Measurements from ENCODE around the gene STX4.

STX4 gene

DNA sequence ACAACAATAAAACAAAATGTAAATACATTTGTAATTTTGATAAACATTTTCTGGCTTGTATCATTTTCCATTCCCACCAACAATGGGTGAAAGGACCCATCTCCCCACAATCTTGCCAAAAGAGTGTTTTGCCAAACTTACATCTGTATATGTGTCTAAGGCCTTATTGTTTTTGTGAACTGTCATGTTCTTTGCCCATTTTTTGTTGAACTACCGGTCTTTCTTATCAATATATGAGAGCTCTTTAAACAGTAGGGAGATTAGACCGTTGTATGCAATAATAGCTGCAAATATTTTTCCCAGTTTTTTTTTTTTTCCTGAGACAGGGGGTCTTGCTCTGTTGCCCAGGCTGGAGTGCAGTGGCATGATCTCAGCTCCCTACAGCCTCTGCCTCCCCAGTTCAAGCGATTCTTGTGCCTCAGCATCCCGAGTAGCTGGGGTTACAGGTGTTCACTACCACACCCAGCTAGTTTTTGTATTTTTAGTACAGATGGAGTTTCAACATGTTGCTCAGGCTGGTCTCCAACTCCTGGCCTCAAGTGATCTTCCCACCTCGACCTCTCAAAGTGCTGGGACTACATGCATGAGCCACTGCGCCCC is 9.6 kb upstream of the STX4 start:
- Histone ChIP-seq H3K4me1 (ENCODE audit: control insufficient read depth, insufficient read depth, low read length, poor library complexity, severe bottlenecking) (no peaks in the 10 kb centered on the region), H3K9me3 (ENCODE audit: control insufficient read depth, low read length) (no peaks in the 10 kb centered on the region), H3K27ac (ENCODE audit: low read depth, low read length, severe bottlenecking) (no peak overlapping the region), H3K4me3 (ENCODE audit: extremely low read depth, insufficient read depth, low read length, poor library complexity, severe bottlenecking) (no peak overlapping the region), H3K36me3 (ENCODE audit: control insufficient read depth, insufficient read depth, low read length) (no peaks in the 10 kb centered on the region)
- 80 to 95% methylated on average over 2 to 5 of the region's 6 CpGs for WGBS, 2 experiments (ENCODE audit: insufficient coverage in 2 of 2)

DNA sequence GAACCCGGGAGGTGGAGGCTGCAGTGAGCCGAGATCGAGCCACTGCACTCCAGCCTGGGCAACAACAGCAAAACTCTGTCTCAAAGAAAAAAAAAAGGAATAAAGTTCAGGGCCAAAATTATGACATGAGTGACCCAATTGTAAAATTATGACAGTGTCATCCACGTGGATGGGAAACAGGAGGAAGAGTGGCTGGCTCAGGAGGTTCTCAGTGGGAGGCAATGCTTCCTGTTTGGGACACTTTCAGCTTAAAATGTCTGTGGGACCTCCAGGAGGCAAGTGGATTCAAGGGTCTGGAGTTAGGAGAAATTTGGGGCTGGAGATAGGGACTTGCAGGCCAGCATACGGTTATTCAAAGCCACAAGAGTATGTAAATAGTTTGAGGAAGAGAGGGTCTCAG is 8.0 kb upstream of the STX4 start:
- 87 to 91% methylated on average over 5 of the region's 5 CpGs for WGBS, 2 experiments (ENCODE audit: insufficient coverage in 2 of 2)

DNA sequence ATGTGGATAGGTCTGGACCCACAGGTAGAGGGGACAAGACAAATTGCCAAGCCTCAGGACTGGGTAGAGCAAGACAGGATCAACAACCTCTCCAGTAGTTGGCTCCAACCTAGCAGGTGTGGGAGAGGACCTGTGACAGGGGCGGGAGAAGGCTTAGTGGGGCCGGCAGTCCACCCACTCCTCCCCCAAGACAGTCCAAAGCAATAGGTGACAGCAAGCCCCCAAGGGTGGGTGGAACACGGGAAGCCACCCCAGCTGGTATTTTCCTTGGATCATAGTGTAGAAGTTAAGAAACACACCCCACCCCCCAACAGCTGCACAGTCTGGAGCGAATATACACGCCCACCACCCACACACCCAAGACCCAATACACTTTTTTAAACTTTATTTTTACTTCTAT is 4.1 kb upstream of the STX4 start:
- no peaks in the 10 kb centered on the region for H3K9me3 ChIP-seq (ENCODE audit: control insufficient read depth, low read length)
- H3K36me3 ChIP-seq (ENCODE audit: control insufficient read depth, insufficient read depth, low read length), result no peaks in the 10 kb centered on the region
- H3K4me1 ChIP-seq (ENCODE audit: control insufficient read depth, insufficient read depth, low read length, poor library complexity, severe bottlenecking), result peaks cover 10% of the 10 kb centered on the region
- no peak overlapping the region for H3K4me3 ChIP-seq (ENCODE audit: extremely low read depth, insufficient read depth, low read length, poor library complexity, severe bottlenecking)
- WGBS, 2 experiments (ENCODE audit: insufficient coverage in 2 of 2), result no CpG with 5 or more reads among the region's 5 CpGs
- H3K27ac ChIP-seq (ENCODE audit: low read depth, low read length, severe bottlenecking), result no peak overlapping the region

More for the DNA sequence above, 8.0 kb upstream of the STX4 start:
- no peak overlapping the region for H3K4me3 ChIP-seq (ENCODE audit: extremely low read depth, insufficient read depth, low read length, poor library complexity, severe bottlenecking)
- no peaks in the 10 kb centered on the region for H3K4me1 ChIP-seq (ENCODE audit: control insufficient read depth, insufficient read depth, low read length, poor library complexity, severe bottlenecking)
- no peaks in the 10 kb centered on the region for H3K36me3 ChIP-seq (ENCODE audit: control insufficient read depth, insufficient read depth, low read length)
- no peaks in the 10 kb centered on the region for H3K9me3 ChIP-seq (ENCODE audit: control insufficient read depth, low read length)
- H3K27ac ChIP-seq (ENCODE audit: low read depth, low read length, severe bottlenecking), result no peak overlapping the region

DNA sequence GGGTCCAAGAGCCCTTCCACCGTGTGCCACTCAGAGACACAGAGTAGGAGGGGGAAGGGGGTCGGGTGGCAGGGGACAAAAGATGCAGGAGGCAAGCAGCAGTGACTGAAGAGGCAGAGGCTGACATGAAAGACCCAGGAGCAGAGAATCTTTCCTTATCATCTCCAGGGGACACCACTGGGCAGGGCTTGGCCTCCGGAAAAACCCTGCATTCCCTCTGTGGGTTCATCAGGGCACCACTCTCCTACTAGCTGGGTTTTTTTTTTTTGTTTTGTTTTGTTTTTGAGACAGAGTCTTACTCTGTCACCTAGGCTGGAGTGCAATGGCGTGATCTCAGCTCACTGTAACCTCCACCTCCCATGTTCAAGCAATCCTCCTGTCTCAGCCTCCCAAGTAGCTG is 2.1 kb upstream of the STX4 start:
- peaks cover 10% of the 10 kb centered on the region for H3K4me1 ChIP-seq (ENCODE audit: control insufficient read depth, insufficient read depth, low read length, poor library complexity, severe bottlenecking)
- peaks cover 17% of the 10 kb centered on the region for H3K36me3 ChIP-seq (ENCODE audit: control insufficient read depth, insufficient read depth, low read length)
- no peak overlapping the region for H3K27ac ChIP-seq (ENCODE audit: low read depth, low read length, severe bottlenecking)
- H3K9me3 ChIP-seq (ENCODE audit: control insufficient read depth, low read length), result no peaks in the 10 kb centered on the region
- WGBS, 2 experiments (ENCODE audit: insufficient coverage in 2 of 2), result 50 to 72% methylated on average over 1 to 2 of the region's 4 CpGs
- no peak overlapping the region for H3K4me3 ChIP-seq (ENCODE audit: extremely low read depth, insufficient read depth, low read length, poor library complexity, severe bottlenecking)

DNA sequence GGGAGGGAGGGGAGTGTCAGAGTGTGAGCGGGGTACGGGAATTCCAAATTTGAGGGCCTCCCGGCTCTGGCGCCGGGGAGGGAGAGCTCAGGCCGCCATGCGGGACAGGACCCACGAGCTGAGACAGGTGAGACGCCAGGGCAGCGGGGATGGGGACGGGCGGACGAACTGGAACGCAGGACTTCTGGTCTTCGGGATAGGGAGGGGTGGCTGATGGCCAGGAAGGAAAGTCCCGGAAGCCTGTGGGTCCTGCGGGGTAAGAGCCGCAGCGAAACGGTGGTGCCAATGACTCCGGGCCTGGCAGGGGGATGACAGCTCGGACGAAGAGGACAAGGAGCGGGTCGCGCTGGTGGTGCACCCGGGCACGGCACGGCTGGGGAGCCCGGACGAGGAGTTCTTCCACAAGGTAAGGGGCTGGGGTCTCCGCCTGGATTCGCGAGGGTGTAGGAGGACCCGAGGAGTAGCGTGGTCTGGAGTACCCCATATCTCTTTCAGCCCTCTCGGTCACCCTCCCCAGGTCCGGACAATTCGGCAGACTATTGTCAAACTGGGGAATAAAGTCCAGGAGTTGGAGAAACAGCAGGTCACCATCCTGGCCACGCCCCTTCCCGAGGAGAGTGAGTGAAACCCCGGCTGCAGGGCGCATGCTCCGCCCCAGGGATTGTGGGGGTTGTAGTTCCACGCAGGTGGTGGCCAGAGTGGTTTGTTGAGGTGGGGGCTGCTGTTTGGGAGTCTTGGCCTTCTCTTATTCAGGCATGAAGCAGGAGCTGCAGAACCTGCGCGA is 543 bp downstream of the STX4 start:
- Histone ChIP-seq H3K36me3 (ENCODE audit: control insufficient read depth, insufficient read depth, low read length) (peaks cover 26% of the 10 kb centered on the region), H3K4me3 (ENCODE audit: extremely low read depth, insufficient read depth, low read length, poor library complexity, severe bottlenecking) (peak overlapping the region; percentile 99), H3K9me3 (ENCODE audit: control insufficient read depth, low read length) (no peaks in the 10 kb centered on the region), H3K27ac (ENCODE audit: low read depth, low read length, severe bottlenecking) (no peak overlapping the region), H3K4me1 (ENCODE audit: control insufficient read depth, insufficient read depth, low read length, poor library complexity, severe bottlenecking) (peaks cover 10% of the 10 kb centered on the region)
- WGBS, 2 experiments (ENCODE audit: insufficient coverage in 2 of 2), result 1% methylated on average over 37 to 40 of the region's 47 CpGs

DNA sequence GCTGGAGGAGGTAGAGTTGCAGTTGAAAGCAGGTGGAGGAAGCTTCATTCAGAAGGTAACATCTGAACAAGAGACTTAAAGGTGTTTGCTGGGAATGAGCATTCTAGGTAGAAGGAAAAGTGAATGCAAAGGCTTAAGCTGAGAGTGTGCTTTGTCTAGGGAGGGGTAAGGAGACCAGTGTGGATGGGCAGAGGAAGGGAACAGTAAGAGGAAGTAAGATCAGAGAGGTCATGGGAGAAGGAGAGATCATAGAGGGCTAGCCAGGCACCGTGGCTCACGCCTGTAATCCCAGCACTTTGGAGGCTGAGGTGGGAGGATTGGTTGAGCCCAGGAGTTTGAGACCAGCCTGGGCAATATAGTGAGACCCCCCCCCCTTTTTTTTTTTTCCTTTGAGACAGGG is 3.3 kb downstream of the STX4 start:
- no peak overlapping the region for H3K27ac ChIP-seq (ENCODE audit: low read depth, low read length, severe bottlenecking)
- peaks cover 10% of the 10 kb centered on the region for H3K4me1 ChIP-seq (ENCODE audit: control insufficient read depth, insufficient read depth, low read length, poor library complexity, severe bottlenecking)
- WGBS, 2 experiments (ENCODE audit: insufficient coverage in 2 of 2), result 70 to 82% methylated on average over 2 of the region's 2 CpGs
- no peaks in the 10 kb centered on the region for H3K9me3 ChIP-seq (ENCODE audit: control insufficient read depth, low read length)
- H3K36me3 ChIP-seq (ENCODE audit: control insufficient read depth, insufficient read depth, low read length), result peaks cover 49% of the 10 kb centered on the region
- no peak overlapping the region for H3K4me3 ChIP-seq (ENCODE audit: extremely low read depth, insufficient read depth, low read length, poor library complexity, severe bottlenecking)

DNA sequence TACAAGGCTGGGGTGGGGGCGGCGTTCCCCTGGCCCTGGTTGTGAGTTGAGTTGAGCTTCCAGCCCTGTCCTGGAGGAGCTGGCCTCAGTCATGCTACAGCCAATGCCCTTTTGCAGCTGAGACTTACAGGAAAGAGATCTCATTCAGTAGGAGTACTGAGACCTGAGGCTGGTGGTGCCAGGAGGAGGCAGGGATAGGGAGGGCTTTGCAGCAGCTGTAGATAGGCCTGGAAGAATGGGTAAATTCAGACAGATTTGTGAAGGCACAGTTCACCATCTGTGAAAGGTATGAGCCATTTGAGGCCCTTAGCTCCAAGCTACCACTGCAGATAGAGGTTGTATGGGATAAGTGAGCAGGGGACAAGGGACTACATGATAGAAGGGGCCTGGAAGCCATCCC is 5.6 kb downstream of the STX4 start:
- Histone ChIP-seq H3K27ac (ENCODE audit: low read depth, low read length, severe bottlenecking) (no peak overlapping the region), H3K36me3 (ENCODE audit: control insufficient read depth, insufficient read depth, low read length) (peaks cover 51% of the 10 kb centered on the region), H3K4me1 (ENCODE audit: control insufficient read depth, insufficient read depth, low read length, poor library complexity, severe bottlenecking) (no peaks in the 10 kb centered on the region), H3K9me3 (ENCODE audit: control insufficient read depth, low read length) (no peaks in the 10 kb centered on the region), H3K4me3 (ENCODE audit: extremely low read depth, insufficient read depth, low read length, poor library complexity, severe bottlenecking) (no peak overlapping the region)
- 90 to 100% methylated on average over 2 of the region's 2 CpGs for WGBS, 2 experiments (ENCODE audit: insufficient coverage in 2 of 2)

DNA sequence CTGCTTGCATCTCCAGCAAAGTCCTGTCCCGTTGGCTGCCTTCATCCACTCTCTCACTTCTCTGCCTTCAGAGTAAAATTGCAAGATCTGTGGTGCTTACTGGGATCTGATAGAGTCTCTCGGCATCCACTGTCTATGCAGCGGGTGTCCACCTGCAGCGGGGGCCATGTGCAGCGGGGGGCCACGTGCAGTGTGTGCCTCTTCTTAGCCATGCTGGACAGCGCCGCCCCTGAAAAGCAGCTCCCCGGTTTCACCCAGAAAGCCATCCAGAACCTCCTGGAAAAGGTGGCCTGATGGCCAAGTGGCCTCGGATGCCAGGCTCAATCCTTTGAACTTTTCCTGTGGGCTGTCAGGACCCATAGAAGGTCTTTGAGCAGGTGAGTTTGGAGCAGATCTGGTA is 9.5 kb downstream of the STX4 start:
- Histone ChIP-seq H3K36me3 (ENCODE audit: control insufficient read depth, insufficient read depth, low read length) (peaks cover 29% of the 10 kb centered on the region), H3K9me3 (ENCODE audit: control insufficient read depth, low read length) (no peaks in the 10 kb centered on the region), H3K27ac (ENCODE audit: low read depth, low read length, severe bottlenecking) (no peak overlapping the region), H3K4me1 (ENCODE audit: control insufficient read depth, insufficient read depth, low read length, poor library complexity, severe bottlenecking) (no peaks in the 10 kb centered on the region), H3K4me3 (ENCODE audit: extremely low read depth, insufficient read depth, low read length, poor library complexity, severe bottlenecking) (no peak overlapping the region)
- 91 to 93% methylated on average over 9 of the region's 10 CpGs for WGBS, 2 experiments (ENCODE audit: insufficient coverage in 2 of 2)

DNA sequence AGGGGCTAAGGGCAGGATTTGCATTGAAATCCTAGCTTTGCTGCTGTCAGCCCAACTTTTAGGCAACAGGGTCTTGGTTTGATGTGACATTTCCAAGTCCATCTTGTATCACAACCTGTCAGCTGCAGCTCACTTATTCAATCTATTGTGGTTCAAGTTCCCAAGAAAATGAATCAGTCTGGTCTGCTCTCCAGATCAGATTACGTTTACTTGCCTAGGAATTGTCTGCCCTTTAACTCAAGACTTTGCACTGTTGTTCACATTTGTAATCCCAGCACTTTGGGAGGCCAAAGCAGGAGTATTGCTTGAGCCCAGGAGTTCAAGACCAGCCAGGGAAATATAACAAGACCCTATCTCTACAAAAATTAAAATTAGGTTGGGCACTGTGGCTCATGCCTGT is 10.0 kb downstream of the STX4 start:
- no peak overlapping the region for H3K4me3 ChIP-seq (ENCODE audit: extremely low read depth, insufficient read depth, low read length, poor library complexity, severe bottlenecking)
- no peaks in the 10 kb centered on the region for H3K9me3 ChIP-seq (ENCODE audit: control insufficient read depth, low read length)
- WGBS, 2 experiments (ENCODE audit: insufficient coverage in 2 of 2), result 83% methylated on average over 1 of the region's 1 CpG
- H3K4me1 ChIP-seq (ENCODE audit: control insufficient read depth, insufficient read depth, low read length, poor library complexity, severe bottlenecking), result no peaks in the 10 kb centered on the region
- H3K36me3 ChIP-seq (ENCODE audit: control insufficient read depth, insufficient read depth, low read length), result peaks cover 29% of the 10 kb centered on the region
- no peak overlapping the region for H3K27ac ChIP-seq (ENCODE audit: low read depth, low read length, severe bottlenecking)

DNA sequence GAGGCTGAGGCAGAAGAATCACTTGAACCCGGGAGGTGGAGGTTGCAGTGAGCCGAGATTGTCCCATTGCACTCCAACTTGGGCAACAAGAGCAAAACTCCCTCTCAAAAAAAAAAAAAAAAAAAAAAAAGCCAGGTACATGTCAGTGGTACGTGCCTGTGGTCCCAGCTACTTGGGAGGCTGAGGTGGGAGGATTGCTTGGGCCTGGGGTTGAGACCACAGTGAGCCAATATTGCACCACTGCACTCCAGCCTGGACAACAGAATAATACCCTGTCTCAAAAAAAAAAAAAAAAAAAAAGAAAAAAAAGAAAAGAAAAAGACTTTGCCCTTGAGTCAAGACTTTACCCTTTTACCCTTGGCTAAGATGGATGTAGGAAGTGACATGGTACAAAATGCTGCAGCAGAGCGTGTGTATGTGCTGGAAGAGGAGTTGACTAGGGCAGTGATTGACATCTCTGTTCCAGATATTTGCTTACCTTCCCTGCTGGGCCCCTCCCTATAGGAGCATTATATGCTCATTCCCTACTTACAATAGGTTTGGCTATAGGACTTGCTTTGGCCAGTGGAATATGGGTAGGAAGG is 10.6 kb downstream of the STX4 start:
- Histone ChIP-seq H3K27ac (ENCODE audit: low read depth, low read length, severe bottlenecking) (no peak overlapping the region), H3K4me1 (ENCODE audit: control insufficient read depth, insufficient read depth, low read length, poor library complexity, severe bottlenecking) (no peaks in the 10 kb centered on the region), H3K36me3 (ENCODE audit: control insufficient read depth, insufficient read depth, low read length) (peaks cover 24% of the 10 kb centered on the region), H3K9me3 (ENCODE audit: control insufficient read depth, low read length) (no peaks in the 10 kb centered on the region), H3K4me3 (ENCODE audit: extremely low read depth, insufficient read depth, low read length, poor library complexity, severe bottlenecking) (no peak overlapping the region)
- 83% methylated on average over 1 of the region's 4 CpGs; no CpG with 5 or more reads in 1 of the 2 experiments for WGBS, 2 experiments (ENCODE audit: insufficient coverage in 2 of 2)
